ENCODE measurements around the gene KIAA1217. TPM values are rescaled to one million over a fixed set of nuclear protein-coding genes. Genes with fewer than 3 reads are reported as not detected.

The KIAA1217 gene
- total RNA-seq, 4 donors from 2014 or later = 12.7 to 156 (median 34.8) TPM

- ATAC-seq (ENCODE audit: low FRiP score) (no peak), DNase-seq (ENCODE audit: low spot score) (no peak)
- TF ChIP-seq, protein P1, sequence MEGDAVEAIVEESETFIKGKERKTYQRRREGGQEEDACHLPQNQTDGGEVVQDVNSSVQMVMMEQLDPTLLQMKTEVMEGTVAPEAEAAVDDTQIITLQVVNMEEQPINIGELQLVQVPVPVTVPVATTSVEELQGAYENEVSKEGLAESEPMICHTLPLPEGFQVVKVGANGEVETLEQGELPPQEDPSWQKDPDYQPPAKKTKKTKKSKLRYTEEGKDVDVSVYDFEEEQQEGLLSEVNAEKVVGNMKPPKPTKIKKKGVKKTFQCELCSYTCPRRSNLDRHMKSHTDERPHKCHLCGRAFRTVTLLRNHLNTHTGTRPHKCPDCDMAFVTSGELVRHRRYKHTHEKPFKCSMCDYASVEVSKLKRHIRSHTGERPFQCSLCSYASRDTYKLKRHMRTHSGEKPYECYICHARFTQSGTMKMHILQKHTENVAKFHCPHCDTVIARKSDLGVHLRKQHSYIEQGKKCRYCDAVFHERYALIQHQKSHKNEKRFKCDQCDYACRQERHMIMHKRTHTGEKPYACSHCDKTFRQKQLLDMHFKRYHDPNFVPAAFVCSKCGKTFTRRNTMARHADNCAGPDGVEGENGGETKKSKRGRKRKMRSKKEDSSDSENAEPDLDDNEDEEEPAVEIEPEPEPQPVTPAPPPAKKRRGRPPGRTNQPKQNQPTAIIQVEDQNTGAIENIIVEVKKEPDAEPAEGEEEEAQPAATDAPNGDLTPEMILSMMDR (IDR thresholded peaks at IDR 0.05) = no peak
These were observed 209.6 kb downstream of the KIAA1217 start for GRCh38 chr10:24418532-24418931.

DNA sequence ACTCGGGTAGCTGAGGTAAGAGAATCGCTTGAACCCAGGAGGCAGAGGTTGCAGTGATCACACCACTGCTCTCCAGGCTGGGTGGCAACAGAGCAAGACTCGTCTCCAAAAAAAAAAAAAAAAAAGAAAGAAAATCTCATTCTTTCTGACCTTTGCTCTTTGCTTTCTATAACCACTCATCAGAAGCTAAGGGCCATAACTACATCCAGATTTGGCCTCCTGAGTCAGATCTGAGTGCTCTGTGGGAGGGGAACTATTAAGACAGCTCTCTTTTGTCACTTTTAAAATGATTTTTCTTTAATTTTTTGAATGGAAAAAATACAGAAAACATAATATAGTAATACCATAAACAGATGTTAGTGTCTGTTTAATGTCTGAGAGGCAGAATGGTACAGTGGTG lies 210.1 kb downstream of the KIAA1217 start:
- ATAC-seq (ENCODE audit: low FRiP score) (no peak), DNase-seq (ENCODE audit: low spot score) (no peak)
- TF ChIP-seq, protein P1 (IDR thresholded peaks at IDR 0.05) = no peak

DNA sequence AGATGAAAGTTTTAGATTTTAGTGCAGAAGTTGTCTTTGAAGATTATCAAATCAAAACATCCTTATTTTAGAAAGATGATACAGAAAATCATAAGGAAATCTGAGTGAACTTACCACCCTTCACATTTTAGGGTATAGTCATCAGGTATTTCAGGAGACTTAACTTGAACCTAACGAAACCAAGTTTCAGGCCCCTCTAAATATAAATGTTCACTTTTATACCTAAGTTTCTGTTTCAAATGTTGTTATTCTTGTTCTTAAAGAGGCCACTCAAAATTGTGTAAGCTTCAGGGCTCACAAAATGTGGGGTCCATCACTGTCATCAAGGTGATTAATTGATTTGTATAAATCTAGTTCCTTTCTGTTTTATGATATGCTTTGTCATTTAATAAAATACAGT lies 216.2 kb downstream of the KIAA1217 start:
- ATAC-seq (ENCODE audit: low FRiP score) (no peak), DNase-seq (ENCODE audit: low spot score) (no peak)
- TF ChIP-seq, protein P1 (IDR thresholded peaks at IDR 0.05) = no peak

DNA sequence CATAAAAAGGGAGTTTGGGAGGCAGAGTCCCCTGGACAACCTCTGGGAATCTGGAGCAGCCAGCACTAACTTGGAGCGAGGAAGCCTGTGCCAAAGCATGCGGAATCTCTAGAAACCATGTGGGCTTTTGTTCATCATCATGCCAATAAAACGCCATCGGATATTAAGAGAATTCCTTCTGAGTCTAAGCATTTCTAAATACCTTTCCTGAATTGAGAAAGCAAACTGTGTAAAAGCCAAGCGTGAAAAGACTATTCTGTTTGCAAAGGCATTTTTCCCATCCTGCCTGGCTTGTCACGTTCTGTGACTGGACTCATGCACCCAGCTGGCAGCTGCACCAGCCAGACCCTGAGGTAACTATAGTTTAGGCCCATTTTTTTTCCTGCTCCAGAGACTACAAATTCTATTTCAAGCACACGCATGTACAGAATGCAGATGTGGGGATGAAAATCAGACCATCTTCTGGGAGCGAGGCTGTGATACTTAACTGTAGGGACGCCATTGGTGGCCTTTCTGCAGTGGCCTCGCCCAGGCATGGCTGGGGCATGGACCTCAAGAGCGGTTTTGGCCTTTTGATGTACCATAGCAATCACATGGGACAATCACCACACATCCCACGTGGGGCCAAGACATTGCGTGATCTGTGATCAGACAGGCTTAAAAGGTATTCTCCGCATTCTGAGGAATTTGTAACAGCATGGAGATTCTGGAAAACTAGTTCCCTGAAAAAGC lies 218.9 kb downstream of the KIAA1217 start:
- peak; percentile 41 for ATAC-seq (ENCODE audit: low FRiP score)
- no peak for DNase-seq (ENCODE audit: low spot score)

GRCh38 chr10:24428410-24428782 lies 219.5 kb downstream of the KIAA1217 start:
- ATAC-seq (ENCODE audit: low FRiP score) (peak; percentile 58), DNase-seq (ENCODE audit: low spot score) (no peak)
- TF ChIP-seq, protein P1 (IDR thresholded peaks at IDR 0.05) = no peak

More for the DNA sequence above, 218.9 kb downstream of the KIAA1217 start:
- TF ChIP-seq, protein P1 (IDR thresholded peaks at IDR 0.05) = no peak

DNA sequence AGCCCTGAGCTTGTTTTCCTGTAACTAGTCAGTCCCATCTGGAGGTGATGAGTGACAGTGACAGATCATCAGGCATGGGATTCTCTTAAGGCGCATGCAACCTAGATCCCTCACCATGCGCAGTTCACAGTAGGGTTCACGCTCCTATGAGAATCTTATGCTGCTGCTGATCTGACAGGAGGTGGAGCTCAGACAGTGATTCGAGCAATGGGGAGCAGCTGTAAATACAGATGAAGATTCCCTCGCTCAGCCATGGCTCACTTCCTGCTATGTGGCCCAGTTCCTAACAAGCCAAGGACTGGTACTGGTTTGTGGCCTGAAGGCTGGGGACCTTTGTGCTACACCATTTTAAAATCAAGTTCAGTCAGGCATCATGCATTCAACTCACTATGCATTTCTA lies 221.7 kb downstream of the KIAA1217 start:
- ATAC-seq (ENCODE audit: low FRiP score) = no peak
- DNase-seq (ENCODE audit: low spot score) = no peak
- TF ChIP-seq, protein P1 (IDR thresholded peaks at IDR 0.05) = no peak
